ENCODE results near the gene HSPB8.

DNA sequence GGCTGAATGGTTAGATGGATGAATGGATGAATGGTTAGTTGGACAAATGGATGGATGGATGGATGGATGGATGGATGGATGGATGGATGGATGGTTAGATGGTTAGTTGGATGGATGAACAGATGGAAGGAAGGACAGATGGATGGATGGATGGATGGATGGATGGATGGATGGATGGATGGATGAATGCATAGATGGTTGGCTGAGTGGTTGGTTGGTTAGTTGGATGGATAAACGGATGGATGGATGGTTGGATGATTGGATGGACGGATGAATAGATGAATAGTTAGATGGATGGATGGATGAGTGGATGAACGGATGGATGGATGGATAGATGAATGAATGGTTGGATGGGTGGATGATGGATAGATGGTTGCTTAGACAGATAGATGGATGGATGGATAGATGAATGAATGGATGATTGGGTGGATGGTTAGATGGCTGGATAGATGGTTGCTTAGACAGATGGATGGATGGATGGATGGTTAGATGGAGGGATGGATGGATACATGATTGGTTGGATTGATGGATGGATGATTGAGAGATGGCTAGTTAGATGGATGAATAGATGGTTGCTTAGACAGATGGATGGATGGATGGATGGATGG lies 48.8 kb upstream of the HSPB8 start:
- TF ChIP-seq POLR2AphosphoS5 (IDR thresholded peaks at IDR 0.05; ENCODE audit: low read depth), result no peak
- TF ChIP-seq, protein P1, sequence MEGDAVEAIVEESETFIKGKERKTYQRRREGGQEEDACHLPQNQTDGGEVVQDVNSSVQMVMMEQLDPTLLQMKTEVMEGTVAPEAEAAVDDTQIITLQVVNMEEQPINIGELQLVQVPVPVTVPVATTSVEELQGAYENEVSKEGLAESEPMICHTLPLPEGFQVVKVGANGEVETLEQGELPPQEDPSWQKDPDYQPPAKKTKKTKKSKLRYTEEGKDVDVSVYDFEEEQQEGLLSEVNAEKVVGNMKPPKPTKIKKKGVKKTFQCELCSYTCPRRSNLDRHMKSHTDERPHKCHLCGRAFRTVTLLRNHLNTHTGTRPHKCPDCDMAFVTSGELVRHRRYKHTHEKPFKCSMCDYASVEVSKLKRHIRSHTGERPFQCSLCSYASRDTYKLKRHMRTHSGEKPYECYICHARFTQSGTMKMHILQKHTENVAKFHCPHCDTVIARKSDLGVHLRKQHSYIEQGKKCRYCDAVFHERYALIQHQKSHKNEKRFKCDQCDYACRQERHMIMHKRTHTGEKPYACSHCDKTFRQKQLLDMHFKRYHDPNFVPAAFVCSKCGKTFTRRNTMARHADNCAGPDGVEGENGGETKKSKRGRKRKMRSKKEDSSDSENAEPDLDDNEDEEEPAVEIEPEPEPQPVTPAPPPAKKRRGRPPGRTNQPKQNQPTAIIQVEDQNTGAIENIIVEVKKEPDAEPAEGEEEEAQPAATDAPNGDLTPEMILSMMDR (IDR thresholded peaks at IDR 0.05; ENCODE audit: insufficient read depth, low read length), result no peak
